HG02759 (cell line): ENCODE measurements around the gene SEC24D.
A peak's percentile ranks its signal among the peaks of the same experiment; 100 is the strongest.
"Not testable (repeated sequence)": the region's sequence is repeated elsewhere in the genome, so short reads cannot be mapped to it uniquely, and the experiment has no call there.

Source experiments
- ATAC-seq: cut with Tn5 transposase; IDR thresholded peaks from one replicate; pipeline ENCODE4 v1.9.1; 2021; ENCODE audit warnings: mild to moderate bottlenecking, moderate library complexity; ENCODE audit not compliant: unreplicated experiment

SEC24D gene

DNA sequence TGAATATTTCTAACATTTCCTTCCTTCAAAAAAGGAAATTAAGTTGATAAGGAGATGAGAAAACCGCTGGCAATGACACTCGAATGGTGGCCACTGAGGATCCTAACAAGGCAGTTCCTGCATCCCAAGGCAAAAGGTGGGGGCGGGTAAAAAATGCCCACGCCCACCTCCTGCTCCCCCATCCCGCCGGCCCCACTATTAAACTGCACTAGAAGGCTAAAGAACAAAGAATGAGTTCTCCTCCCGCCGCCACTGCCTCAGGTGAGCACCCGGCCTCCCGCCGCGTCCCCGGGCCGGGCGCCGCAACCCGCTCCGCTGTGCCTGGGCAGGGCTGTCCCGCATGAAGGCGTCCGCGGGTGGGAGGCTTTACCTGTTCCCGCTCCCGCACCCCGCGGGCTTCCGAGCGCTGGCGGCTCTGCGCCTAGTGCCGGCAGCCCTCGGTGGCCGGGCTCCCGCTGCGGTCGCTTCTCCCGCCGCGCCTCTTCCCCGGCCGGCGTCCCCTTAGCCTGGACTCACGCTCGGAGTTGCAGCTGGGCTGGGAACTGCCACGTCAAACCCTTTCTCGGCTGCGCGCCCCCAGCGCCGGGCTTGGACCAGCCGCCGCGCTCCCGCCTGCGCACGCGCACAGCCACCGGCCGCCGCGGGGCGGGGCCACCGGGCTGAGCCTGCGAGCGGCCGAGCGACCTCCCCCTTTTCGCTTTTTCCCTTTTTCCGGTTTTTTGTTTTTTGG lies at the start of gene SEC24D:
Gene SEC24D (minus strand): TSS at position 556 of the 730 bp plus-strand sequence. CDS start 2,430 bp downstream, outside the sequence.
- ATAC-seq, result peak; percentile 83

GRCh38 chr4:118884716-118885115 lies 48.8 kb upstream of the SEC24D start:
- ATAC-seq, result no peak

DNA sequence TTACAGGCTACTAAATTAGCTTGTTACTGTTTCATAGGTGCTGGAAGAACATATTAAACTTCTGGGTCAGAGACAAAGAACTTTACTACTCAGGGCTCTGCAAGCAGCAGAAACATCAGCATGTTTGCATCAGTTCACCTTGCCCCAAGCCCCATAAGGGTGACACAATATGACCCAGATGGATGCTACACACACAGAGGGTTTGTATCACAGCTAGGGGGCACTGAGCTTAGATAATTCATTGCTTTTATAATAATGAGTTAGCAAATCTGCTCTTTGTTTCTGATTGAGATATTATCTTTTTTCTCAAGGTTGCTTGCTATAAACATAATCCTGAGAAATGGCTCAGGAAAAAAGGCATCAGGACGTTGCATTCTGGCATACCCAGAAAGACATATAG lies 47.9 kb upstream of the SEC24D start:
- no peak for ATAC-seq

DNA sequence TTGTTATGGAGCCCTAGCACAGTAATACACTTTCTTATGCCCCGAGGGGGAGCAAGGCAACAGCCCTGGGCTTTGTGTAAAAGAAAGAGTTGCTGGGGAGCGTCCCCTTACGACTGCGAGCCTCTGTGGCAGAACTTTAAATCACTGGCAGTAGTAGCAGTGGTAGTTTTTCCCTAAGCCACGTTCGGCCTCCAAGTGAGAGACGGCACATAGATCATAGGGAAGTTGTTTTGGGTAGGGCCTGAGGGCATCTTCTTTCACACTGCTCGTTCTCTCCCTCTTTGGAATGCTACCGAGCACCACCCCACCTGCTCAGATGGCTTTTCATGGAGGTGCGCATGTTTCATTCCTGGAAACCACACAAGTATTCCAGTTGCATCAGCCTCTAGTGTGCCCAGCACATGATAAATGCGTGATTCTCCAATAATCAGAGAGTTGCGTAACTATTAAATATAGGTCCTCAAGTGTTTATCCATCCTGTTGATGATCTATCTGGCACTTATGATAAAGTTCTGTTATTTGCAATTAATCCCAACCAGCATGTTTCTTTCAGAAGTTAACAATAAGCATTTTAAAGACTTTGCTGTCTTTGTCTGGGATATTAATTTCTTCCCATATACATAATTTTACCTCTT lies 45.7 kb upstream of the SEC24D start:
- ATAC-seq, result no peak

GRCh38 chr4:118879409-118879808 lies 43.5 kb upstream of the SEC24D start:
- ATAC-seq, result no peak

DNA sequence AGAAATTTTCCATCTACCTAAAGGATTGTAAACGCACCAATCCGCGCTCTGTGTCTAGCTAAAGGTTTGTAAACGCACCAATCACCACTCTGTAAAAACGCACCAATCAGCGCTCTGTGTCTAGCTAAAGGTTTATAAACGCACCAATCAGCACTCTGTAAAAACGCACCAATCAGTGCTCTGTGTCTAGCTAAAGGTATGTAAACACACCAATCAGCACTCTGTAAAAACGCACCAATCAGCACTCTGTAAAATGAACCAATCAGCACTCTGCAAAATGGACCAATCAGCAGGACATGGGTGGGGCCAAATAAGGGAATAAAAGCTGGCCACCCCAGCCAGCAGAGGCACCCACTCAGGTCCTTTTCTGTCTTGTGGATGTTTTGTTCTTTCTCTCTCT lies 42.6 kb upstream of the SEC24D start:
- not testable (repeated sequence) for ATAC-seq

- ATAC-seq, result no peak
These were observed 41.9 kb upstream of the SEC24D start for GRCh38 chr4:118877797-118878196.

DNA sequence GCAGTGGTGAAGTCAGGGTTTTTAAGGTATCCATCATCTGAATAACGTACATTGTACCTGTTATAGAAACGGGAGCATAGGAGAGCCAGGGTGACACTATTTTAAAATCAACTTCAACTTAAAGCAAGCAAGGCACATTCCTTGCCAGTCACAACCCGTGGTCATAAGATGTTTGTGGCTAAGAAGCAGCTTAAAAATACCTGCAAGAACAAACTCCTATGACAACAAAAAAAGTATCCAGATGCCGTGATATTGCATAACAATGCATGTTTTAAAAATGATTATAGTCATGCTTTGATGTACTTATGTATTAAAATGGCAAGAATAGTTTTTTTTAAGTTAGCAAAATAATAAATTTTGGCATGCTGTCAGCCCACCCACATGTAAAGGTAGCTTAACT lies 36.3 kb upstream of the SEC24D start:
- ATAC-seq, result no peak

GRCh38 chr4:118869808-118870342 lies 33.9 kb upstream of the SEC24D start:
- ATAC-seq, result no peak

GRCh38 chr4:118867311-118868067 lies 31.6 kb upstream of the SEC24D start:
- ATAC-seq, result no peak

- ATAC-seq, result no peak
These were observed 30.5 kb upstream of the SEC24D start for GRCh38 chr4:118866442-118866841.

GRCh38 chr4:118865091-118865708 lies 29.3 kb upstream of the SEC24D start:
- peak; percentile 75 for ATAC-seq

GRCh38 chr4:118858779-118859178 lies 22.9 kb upstream of the SEC24D start:
- no peak for ATAC-seq

GRCh38 chr4:118857760-118858159 lies 21.8 kb upstream of the SEC24D start:
- ATAC-seq, result no peak

- ATAC-seq, result peak; percentile 91
These were observed 14.7 kb upstream of the SEC24D start for GRCh38 chr4:118850488-118851173.

DNA sequence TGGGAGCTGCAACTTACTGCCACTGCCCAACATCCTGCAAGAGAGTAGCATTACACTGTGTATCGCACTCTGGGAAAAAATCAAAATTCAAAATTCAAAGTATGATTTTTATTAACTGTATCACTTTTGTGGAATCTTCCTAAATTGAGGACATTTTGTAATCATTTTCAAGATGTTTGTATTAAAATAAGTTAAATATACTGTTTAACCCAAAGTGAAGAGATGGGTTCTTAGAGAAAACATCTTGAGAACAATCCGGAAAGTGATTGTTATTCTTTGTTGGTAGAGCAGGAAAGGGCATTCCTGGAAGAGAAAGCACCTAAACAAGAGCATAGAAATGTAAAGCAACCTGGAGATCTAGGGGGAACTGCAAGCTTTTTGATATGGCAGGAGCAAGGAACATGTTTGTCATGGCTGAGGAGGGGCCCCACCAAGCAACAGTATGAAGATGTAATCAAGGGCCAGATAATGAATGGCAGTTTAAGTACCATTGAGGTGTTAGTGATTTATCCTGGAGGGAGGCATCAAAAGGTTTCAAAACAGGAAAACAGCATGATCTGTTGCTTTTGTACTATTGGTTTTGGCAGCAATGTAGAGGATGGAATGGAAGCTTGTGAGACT lies 14.1 kb upstream of the SEC24D start:
- peak; percentile 9 for ATAC-seq

- ATAC-seq, result no peak
These were observed 13.0 kb upstream of the SEC24D start for GRCh38 chr4:118848901-118849300.

GRCh38 chr4:118848242-118848641 lies 12.3 kb upstream of the SEC24D start:
- ATAC-seq, result no peak

DNA sequence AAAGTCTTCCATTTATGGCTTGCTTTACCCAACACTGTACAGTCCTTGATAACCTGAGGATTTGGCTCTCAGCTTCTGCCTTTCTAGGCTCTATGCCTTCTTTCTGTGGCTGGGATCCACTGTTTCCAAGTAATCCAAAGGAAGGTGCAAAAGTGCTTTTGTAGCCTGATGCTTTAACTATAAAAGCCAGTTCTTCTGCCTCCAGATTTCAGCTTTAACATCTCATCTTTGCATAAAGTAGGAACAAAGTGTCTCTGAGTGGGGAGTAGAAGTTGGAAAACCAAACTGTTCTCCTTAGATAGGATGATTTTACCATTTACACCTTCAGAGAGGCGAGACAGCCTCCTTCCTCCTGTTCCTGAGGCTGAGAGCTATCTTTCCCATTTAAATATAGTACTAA lies 11.1 kb upstream of the SEC24D start:
- no peak for ATAC-seq

DNA sequence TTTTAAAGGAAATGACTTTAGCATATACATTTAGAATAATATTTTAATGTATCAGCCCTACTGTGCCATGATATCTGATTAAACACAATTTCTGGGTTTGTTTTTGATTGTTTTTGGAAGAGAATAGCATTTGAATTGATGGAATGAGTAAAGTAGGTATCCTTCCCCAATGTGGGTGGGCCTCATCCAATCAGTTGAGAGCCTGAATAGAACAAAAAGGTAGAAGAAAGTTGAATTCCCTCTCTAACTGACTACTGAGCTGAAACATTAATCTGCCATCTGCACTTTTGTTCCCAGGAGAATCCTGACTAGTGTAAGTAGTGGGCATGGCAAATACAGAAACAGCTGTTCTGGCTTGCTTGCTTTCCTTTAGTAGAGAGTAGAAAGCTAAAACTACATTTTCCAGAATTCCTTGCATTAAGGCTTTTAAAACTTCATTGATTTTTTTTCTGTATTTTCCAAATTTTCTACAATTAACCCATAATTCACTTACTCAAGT lies 9.7 kb upstream of the SEC24D start:
- ATAC-seq, result no peak
